Urothelium cell line (cell line): ENCODE data around the gene VAV2.
"Not testable (repeated sequence)": the region's sequence is repeated elsewhere in the genome, so short reads cannot be mapped to it uniquely, and the experiment has no call there.

Source experiments
- DNase-seq: peaks from one replicate; pipeline ENCODE4 v3.0.0; 2011; ENCODE audit warnings: low spot score, mixed read lengths
- FAIRE-seq: peaks from 2 replicates; lab custom pipeline; 2011; peaks lifted over from hg19 to GRCh38; lab: Jason Lieb, UNC

The VAV2 gene

DNA sequence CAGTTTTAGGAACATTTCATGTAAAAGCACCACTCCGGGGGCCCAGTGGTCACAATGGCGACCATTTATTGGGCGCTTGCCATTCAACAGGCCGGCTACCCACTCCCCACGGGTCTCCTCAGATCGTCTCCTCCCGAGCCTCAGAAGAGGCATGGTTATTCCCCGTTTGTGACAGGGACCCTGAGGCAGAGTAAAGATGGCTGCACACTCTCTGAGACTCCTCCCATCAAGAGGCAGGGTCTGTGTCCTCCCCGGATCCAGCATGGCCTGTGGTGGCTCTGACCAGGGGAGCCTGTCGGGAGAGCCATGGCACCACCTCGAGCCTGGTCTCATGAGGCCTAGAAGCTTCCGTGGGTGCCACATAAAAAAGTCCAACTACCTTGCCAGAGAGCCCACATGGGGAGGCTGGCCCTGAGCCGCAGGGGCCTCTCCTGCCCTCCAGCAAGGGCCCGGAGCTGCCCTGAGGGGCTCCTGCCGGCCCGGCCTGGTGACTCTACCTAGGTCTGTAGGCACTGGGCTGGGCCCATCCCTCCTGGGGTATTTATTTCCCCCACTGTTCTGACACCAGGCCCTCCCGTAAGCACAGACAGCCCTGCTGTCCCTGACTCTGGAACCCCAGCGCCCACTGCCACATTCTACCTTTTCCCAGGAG is 90.8 kb downstream of the VAV2 start:
- DNase-seq (no peak), FAIRE-seq (no peak)

DNA sequence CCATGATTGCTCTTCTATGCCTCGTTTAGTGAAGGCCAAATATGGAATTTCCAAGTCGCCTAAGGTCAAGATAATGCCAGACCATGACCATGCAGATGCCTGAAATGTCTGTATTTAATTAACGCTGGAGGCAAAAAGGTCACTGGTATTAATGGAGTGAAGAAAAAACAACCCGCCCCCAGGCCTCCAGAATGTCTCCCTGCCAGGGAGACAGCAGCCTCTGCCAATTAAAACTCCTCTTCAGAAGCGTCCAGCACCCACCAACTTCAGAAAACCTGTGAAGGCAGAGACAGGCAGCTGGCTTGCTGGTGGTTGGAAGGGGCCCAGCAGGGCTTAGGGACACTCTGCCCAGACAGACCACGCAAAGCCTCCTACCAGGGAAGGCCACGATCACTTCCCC is 94.4 kb downstream of the VAV2 start:
- DNase-seq (no peak), FAIRE-seq (no peak)

DNA sequence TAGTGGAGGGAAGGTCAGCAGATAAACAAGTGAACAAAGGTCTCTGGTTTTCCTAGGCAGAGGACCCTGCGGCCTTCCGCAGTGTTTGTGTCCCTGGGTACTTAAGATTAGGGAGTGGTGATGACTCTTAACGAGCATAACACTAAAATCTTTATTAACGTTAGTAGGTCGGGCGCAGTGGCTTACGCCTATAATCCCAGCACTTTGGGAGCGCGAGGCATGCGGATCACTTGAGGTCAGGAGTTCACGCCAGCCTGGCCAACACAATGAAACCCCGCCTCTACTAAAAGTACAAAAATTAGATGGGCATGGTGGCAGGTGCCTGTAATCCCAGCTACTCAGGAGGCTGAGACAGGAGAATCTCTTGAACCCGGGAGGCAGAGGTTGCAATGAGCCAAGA is 96.1 kb downstream of the VAV2 start:
- not testable (repeated sequence) for DNase-seq, FAIRE-seq

DNA sequence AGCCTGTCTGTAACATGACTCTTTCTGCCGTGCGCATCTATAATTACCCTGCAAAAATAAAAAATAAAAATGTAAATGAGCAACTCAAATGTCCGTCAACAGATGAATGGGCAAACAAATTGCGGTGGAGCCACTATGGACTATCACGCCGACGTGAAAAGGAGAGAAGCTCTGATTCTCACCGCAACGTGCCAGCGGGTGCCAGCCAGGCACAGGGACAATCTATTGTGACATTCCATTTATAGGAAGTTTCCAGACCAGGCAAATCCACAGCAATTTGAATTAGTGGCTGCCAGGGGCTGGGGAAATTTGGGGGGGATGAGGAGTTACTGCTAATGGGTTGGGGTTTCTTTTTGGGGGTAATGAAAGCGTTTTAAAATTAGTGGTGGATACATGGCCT is 96.8 kb downstream of the VAV2 start:
- FAIRE-seq (no peak), DNase-seq (no peak)

DNA sequence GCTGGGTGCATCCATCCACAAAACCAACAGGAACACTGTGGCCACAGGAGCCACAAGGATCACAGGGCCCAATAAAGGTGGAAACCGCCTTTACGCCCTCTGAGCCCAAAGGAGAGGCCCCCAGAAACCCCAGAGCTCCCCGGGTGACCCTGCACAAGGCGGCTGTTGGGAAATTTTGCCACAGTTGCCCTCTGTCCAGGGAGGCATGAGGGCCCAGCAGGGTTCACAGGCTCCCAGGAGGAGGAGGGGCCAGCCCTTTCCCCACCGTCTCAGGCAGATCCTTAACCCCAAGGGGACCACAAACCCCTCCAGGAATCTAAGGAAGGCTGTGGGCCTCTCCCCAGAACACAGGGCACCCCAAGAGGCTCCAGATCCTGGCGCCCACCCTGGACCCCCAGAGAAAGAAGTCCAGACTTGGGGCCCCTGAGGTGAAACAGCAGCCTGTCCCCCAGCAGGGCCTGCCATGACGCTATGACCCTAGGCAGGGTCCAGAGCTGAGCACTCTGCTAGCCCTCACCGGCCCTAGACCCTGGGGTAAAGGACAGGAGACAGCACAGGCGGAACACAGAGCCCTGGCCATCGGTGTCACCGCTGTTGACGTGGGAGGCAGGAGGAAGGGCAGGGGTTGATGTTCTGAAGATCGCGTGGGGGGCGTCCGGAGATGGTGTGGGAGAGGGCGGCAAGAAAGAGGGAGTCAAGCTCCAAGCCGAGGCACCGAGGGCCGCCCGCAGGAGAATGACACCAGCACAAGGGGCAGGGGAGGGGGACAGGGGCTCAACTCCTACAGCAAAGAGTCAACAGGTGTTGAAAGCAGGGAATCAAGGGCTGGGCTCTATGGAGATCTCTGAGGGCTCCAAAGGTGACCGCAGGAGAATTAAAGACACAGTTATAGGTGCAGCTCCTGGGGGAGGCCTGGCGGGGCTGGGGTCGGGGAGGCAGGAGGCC is 97.5 kb downstream of the VAV2 start:
- DNase-seq (no peak), FAIRE-seq (no peak)

DNA sequence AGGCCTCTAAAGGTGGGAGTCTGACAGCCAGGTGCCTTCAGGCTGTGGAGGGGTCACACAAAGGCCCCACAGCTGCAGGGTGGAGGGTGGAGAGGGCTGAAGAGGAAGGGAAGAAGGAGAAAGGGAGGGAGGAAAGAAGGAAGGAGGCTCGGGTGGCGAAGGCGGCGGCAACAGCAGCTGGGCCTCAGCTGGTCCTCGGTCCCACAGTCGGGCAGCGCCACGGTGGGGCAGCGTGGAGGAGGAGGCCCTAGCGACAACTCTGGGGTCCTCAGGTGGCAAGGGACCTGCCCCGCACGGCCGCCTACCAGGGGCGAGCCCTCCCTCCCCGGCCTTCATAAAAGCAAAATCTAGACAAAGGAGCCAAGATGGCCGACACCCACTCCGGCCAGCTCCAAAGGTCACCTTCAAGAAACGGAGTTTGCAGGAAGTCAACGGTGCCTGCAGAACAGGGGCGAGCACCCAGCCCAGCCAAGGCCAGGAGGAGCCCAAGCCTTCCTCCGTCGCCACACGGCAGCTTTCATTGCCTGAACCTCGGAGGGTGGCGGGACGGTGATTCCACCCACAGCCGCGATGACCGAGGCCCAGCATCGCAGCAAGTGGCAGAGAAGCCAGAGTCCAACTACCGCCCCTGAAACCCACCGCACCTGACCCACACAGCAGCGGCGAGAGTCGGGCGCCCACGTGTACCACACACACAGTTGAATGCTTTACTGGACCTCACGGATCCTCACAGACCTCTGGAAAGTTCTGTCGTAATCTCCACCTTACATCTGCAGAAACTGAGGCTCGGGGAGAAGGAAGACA is 98.7 kb downstream of the VAV2 start:
- no peak for FAIRE-seq
- no peak for DNase-seq

DNA sequence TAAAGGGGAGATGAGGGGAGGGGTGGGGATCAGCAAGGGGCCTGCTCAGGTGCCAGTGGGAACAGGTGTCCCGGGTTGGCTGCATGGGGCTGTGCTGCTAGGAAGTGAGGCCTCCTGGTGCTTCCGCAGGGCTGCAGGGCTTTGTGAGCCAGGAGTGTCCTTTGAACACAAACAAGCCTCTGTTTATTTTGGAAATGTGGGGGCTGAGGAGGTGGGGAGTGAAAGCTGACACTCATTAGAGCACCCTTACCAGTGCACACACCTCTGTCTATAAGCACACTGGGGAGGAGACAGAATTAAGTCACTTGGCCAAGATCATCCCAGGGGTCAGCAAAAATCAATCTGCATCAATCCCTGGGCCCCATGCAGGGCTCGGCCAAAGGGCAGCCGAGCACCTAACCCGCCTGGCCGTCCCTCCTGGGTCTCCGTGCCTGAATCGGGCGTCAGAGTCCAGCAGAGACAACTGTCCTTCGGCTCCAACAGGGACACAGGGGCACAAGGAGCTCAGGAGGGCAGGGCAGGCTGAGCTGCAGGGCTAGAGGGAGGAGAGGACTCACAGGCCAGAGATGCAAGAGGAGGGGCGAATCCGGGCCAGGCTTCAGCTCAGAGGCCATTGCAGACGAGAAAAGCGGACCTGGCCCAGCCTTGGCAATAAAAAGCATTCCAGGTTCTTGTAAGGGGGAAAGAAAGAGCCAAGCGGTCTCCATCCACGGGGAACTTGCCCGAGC is 99.8 kb downstream of the VAV2 start:
- DNase-seq: no peak
- FAIRE-seq: no peak

DNA sequence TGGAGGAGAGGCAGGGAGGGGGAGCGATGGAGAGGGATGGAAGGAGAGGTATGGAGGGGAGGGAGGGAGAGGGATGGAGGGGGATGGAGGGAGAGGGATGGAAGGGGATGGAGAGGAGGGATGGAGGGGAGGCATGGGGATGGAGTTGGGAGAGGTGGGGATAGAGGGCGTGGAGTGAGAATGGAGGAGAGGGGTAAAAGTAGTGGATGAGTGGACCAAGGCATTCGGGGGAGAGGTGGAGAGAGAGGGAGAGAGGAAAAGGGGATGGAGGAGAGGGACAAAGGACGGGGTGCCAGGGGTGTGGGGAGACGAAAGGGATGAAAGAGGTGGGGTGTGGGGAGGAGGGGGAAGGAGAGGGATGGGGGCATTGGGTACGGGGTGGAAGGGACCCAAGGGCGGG is 100.4 kb downstream of the VAV2 start:
- DNase-seq: no peak
- no peak for FAIRE-seq

DNA sequence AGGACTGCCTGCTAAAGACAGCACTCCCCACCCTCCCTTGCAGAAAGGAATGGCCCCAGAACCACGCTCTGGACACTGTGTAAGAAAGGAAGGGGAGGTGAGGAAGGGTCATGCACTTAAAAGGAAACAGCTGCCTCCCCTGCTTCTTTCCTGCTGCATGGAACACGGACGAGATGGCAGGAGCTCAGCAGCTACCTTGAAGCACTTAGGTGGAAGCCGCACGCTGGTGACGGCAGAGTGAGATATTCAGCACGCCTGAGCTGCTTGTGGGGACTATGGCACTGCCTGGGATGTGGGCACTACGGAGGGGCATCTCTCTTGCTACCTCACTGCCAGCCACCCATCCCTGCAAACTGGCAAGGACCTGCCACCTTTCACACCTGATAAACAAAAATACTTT is 101.5 kb downstream of the VAV2 start:
- FAIRE-seq: no peak
- DNase-seq: no peak

DNA sequence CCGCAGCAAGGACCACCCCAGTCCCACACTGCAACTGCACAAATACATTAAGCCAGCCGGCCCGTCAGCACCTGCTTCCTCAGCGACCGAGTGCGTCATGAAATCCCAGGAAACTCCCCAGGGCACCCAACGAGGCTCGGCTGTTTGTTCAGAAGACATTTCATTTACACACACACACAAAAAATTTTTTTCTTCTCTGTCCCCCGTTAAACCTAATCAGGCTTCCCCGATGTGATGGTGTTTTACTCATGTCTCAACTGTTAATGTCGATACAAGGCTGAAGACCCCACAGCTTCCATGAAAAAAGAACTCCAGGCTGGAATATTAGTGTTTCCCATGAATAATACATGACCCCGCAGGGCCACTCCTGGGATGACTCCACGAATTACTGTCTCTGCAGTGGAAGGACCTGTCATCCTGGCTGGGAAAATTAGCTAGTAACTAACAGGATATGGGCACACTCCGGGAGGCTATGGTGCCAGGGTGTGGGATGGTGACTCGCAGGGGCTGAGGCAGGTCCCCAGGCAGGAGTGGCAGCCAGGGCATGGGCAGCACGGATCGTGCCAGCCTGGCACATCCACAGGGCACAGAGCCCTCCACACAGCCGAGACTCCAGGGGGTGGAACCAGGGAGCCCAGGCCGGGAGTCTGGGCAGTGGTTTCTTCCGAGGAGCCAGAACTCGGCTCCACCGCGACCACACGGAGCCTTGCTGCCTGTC is 102.4 kb downstream of the VAV2 start:
- DNase-seq (no peak), FAIRE-seq (no peak)

DNA sequence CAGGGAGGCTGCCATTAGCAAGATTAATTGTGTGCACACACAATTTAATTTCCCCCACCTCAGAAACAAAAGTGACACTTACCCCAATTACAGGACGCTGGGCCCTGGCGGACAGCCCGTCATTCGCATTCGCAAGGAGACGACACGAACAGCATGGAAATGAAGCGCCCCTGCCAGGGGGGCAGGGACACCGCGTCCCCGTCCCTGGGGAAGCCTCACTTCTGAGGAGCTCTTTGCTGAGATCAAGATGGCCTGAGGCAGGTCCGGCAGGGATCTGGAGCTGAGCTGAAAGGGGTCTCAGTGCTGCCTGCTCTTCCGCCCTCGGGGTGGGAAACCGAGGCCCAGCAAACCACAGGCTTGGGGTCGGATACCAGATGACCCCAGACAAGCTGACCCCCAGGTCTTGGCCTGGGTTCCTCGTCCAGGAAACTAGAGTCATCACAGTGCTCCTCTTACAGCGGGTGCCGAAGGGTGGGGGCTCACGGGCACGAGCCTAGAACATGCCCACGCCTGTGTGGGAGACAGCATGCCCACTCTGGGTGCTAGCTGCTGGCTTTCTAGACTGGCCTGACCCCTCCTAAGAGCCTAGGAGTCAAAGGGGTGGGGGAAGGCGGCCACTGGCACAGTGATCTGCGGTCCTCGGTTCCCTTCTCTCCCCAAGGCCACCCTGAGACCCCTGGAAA is 103.2 kb downstream of the VAV2 start:
- no peak for DNase-seq
- no peak for FAIRE-seq

DNA sequence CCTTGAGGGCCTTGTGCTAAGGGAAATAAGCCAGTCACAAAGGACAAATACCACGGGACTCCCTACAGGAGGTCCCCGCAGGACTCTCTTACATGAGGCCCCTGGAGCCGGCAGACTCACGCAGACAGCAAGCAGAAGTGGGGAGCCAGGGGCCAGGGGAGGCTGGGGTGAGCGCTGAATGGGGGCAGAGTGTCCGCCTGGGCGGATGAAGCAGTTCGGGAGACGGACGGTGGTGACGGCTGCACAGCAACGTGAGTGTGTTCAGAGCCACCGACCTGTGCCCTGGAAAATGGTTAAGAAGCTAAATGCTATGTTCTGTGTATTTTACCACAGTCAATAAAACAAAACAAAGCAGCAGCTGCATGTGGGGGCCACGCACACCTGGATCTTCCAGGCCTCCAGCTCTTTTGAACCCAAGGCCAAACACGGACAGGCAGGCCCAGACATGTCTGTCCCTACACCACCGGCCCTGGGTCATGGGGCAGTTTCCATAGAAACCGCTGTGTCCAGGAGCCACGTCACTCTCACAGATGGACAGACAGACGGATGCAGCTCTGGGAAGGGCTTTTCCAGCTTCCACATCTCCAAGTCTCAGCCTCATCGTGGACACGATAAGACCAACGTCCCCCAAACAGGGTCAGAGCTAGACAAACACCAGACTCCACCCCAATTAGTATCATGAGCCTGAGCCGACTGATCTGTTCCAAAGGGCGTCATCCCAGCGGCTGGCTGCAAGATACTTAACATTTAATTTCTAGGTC is 103.9 kb downstream of the VAV2 start:
- no peak for DNase-seq

DNA sequence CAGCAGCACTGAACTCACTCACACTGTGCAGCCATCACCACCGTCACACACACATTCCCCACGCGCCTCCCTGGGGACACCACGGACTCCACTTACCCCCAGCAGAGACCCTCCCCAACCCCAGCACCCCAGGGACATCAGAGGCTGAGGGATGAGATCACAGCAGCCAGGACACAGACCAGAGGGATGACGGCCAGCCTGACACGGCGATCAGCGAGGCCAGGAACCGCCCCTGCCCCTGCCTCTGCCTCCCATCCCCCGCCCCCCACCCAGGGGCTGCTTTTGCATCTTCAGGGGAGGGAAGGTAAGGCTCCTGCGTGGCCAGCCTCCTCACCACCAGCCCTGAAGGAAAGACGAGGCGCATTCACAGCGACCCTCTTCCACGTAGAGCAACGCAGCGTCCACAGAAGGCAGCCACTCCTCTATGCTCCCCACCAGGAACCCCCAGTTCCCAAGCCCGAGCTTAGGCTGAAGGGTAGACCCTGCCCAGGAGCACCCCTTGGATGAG is 104.5 kb downstream of the VAV2 start:
- no peak for FAIRE-seq
- DNase-seq: no peak

More for the DNA sequence above, 103.9 kb downstream of the VAV2 start:
- no peak for FAIRE-seq

DNA sequence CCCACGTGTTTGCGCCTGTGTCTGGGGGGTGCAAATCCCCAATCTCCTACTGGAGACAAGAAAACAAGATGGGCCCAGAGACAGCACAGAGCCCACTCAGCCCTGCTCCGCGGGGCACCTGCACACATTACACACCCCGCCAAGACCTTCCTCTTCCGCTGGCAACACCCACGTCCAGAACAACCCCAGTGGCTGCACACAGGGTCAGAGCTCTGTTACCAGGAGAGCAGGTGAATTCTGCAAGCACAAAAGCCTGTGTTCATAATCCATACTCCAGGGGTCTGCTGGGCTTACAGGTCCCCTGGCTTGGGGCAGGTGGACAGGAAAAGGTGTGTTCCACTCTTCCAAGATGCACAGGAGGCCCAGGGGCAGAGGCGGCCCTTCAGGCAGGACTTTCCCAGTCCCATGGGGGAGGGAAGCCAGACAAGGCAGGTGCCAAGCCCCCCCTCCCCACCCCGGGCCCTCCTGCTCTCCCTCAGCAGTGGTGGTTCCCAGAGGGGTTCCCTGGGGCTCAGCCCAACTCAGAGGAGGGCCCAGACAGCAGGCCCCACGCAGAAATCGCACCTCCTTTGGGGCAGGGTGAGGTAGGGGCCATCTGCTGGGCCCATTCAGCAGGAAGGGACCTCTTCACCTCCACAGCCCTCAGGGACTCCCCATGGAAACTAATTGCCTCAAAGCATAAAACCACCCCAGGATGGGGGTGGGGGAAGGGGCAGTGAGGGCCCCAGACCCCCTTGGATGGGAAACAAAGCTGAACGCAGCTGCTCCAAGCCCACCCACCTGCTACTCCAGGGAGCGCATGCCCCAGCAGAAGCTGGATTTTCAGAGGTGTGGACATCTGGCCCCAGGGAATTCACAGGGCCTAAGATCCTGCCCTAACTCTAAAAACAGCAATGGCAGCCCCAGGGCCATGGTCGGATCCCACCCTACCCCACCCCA is 105.3 kb downstream of the VAV2 start:
- DNase-seq: no peak
- FAIRE-seq: no peak

DNA sequence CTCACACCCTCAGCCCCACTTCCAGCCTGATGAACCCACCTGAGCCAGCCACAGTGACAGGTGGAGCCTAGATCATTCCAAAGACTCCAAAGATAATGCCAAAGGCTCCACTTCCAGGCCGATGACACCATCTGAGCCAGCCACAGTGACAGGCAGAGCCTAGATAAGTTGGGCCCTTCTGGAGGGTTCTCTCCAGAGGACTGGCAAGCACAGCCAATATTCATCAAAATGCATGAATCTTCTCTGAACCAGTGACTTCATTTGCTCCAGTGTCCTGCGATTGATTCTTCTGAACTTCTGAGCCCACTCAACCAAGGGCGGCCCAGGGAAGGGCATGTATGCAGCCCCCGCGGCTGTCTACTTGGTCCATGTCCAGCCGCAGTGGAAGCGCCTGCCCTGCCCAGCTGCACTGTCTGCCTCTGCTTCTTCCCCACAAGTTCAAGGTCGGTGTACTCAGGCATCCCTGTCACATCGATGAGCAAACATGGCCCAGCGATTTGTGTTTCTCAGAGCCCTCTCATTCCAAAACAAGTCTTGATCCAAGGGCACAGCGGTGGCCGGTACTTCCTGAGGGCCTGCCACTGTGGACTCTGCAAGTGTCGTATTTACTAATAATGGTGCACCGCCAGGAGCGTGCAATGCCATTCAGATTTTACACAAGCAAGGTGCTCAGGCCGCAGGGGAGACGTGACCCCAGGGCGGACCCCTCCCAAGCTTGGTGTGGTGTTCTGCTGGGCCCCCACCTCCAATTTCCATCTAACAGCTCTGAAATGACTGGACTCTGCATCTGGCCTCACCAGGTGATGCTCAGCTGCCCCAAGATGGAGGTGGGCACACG is 107.0 kb downstream of the VAV2 start:
- FAIRE-seq (no peak), DNase-seq (no peak)

DNA sequence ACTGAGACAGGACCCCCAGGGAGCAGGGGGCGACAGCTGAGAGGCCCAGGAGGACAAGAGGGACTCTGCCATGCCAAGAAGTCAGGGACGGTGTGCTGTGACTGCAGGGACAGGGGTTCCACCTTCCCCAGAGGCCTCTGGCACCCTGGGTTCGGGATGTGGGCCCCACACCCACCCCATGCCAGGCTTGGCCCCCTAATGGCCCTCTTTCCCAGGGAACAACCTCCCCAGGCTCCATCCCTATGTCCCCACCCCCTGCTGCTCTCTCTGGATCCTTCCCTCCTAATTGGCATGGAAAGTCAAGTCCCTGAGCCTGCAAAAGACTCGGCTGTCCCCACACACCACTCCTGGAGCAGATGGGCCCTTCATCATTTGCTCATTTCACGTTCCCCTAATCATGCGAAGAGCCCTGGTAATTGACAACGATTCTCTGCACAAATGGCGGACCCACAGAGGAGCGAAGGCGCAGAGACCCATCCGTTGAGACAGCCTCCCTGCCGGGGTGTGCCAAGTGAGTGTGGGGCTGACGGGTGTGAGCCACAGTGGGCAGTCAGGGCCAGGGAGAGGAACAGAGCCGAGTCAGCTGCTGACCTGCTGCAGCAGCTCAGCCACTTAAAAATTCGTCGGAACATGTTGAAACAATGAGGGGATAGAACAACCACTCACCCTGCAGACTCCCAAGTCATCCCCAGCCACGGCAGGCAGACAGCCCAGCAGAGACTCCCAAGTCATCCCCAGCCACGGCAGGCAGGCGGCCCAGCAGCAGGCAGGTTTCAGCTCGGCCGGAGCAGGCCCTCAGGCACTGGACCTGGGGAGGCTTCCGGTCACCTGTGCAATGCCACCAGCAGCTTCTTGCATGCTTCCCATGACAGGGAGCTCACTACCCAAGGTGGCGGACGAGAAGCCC is 109.0 kb downstream of the VAV2 start:
- no peak for FAIRE-seq

More for the DNA sequence above, 109.0 kb downstream of the VAV2 start:
- DNase-seq: no peak
